Stimulated activated CD4-positive, alpha-beta T cell treated with anti-CD3 and anti-CD28 coated beads, TNF-alpha, amount 100 ng/mL, for 1 hour (primary cell): Measurements from ENCODE around the gene UBE2I.
"Not testable (repeated sequence)": the region's sequence is repeated elsewhere in the genome, so short reads cannot be mapped to it uniquely, and the experiment has no call there.

Experiments
- DNase-seq, 3 donors: peaks; one replicate each; pipeline ENCODE4 v3.0.0-alpha.2; 2020; ENCODE audit warnings: low read depth in 3 of 3, low spot score in 1 of 3

The UBE2I gene

GRCh38 chr16:1328136-1328535 is 18.7 kb downstream of the UBE2I start:
- not testable (repeated sequence) for DNase-seq

- not testable (repeated sequence) for DNase-seq
These were observed 19.5 kb downstream of the UBE2I start for GRCh38 chr16:1328961-1329360.

- no peak for DNase-seq
These were observed 21.0 kb downstream of the UBE2I start for GRCh38 chr16:1330260-1330914.

GRCh38 chr16:1330931-1331711 is 21.7 kb downstream of the UBE2I start:
- no peak for DNase-seq

GRCh38 chr16:1331712-1332617 is 22.5 kb downstream of the UBE2I start:
- DNase-seq: no peak

GRCh38 chr16:1332618-1333148 is 23.2 kb downstream of the UBE2I start:
- no peak for DNase-seq

- DNase-seq: no peak
These were observed 23.8 kb downstream of the UBE2I start, which contains the start of gene BAIAP3 for GRCh38 chr16:1333149-1333812. BAIAP3 (plus strand) TSS chr16:1333645; CDS start chr16:1338550, 4,905 bp downstream.

- no peak for DNase-seq
These were observed 24.6 kb downstream of the UBE2I start for GRCh38 chr16:1333854-1334700.

GRCh38 chr16:1334739-1335138 is 25.3 kb downstream of the UBE2I start:
- no peak for DNase-seq

GRCh38 chr16:1335211-1335971 is 26.0 kb downstream of the UBE2I start:
- no peak for DNase-seq

- no peak for DNase-seq
These were observed 26.6 kb downstream of the UBE2I start for GRCh38 chr16:1335996-1336395.

- DNase-seq: no peak
These were observed 27.2 kb downstream of the UBE2I start for GRCh38 chr16:1336619-1337018.

- no peak for DNase-seq
These were observed 28.1 kb downstream of the UBE2I start for GRCh38 chr16:1337486-1337885.

GRCh38 chr16:1338119-1338730 is 28.8 kb downstream of the UBE2I start:
- no peak for DNase-seq

- DNase-seq: no peak
These were observed 29.6 kb downstream of the UBE2I start for GRCh38 chr16:1338855-1339675.

GRCh38 chr16:1340730-1341494 is 31.5 kb downstream of the UBE2I start:
- DNase-seq: no peak
